GM13976 (cell line): ENCODE results near the gene VPS16.
A peak's percentile ranks its signal among the peaks of the same experiment; 100 is the strongest.

Experiments
- DNase-seq: peaks from one replicate; pipeline ENCODE4 v3.0.0; 2012; ENCODE audit warnings: low spot score
- in situ Hi-C: fragments of 300-500 bp; cut with MboI; formaldehyde crosslinking; loops from one replicate; pipeline ENCODE4 v1.12.0; 2022; ENCODE audit warnings: low sequenced_read_pairs, mixed read lengths, inconsistent platforms; ENCODE audit not compliant: unreplicated experiment
- TF ChIP-seq, protein P1 (sequence below): IDR thresholded peaks from 2 replicates; pipeline ENCODE4 v1.5.1; 2012; ENCODE audit warnings: borderline replicate concordance, mild to moderate bottlenecking; ENCODE audit not compliant: insufficient read depth; ENCODE audit errors: extremely low read depth, missing control alignments, control extremely low read depth

The VPS16 gene

DNA sequence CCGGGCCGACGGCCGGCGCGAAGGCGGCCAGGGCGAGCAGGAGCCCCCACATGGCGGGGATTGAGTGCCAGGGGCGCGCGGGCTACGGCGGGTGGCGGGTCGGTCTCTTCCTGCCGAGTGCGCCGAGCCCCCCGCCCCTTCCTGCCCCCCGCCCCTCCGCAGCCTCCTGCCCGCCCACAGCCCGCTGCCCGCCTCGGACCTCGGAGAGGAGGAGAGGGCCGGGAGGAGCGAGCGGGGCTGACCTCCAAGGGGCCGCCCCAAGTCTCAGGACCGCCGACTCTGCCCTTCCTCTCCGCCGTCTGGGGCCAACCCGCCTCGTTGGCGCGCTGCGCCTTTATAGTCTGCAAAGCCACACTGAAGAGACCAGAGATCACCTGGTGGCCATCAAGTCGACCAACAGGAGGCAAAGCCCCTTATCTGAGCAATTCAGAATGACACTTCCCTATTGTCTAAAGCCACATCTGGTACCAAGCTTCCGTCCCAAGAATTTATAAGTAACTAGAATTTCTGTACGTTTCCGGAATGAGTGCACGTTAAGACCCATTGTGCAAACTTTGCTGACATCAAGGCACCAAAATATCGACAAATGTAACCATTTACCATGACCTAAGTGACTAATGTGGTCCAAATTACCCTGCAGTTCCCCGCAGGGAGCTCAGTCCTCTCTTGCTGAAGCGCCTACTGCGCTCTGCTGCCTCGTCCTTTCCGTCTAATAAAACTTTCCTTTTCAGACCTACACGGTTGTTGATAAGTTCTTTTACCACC, 39.8 kb upstream of the VPS16 start, which contains the start of gene CPXM1:
Gene CPXM1 (minus strand): TSS at position 107 of the 765 bp plus-strand sequence. CDS start 55 bp downstream, at position 52.
- DNase-seq = peak; percentile 62
- in situ Hi-C loops = no loop called here
- TF ChIP-seq, protein P1, sequence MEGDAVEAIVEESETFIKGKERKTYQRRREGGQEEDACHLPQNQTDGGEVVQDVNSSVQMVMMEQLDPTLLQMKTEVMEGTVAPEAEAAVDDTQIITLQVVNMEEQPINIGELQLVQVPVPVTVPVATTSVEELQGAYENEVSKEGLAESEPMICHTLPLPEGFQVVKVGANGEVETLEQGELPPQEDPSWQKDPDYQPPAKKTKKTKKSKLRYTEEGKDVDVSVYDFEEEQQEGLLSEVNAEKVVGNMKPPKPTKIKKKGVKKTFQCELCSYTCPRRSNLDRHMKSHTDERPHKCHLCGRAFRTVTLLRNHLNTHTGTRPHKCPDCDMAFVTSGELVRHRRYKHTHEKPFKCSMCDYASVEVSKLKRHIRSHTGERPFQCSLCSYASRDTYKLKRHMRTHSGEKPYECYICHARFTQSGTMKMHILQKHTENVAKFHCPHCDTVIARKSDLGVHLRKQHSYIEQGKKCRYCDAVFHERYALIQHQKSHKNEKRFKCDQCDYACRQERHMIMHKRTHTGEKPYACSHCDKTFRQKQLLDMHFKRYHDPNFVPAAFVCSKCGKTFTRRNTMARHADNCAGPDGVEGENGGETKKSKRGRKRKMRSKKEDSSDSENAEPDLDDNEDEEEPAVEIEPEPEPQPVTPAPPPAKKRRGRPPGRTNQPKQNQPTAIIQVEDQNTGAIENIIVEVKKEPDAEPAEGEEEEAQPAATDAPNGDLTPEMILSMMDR = no peak

DNA sequence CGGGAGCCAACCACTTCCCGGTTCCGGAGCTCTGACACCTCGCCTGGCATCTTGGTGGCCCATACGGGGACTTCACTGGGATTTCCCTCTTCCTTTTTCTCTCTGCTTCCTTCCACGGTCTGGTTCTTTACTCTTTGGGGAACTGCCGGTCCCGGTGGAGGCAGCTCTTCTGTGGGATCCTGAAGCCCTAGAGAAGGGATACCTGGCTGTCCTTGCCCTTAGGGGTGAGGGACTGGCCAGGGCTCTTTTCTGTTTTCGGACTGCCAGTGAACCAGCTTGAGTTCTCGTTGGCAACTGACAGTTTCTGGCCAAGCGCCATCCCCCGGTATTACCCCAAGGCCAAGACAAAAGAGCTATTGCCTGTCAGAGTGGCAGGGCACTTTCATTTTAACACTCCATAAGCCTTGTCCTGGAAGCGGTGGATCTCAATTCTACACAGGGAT, 39.2 kb upstream of the VPS16 start:
- DNase-seq = no peak

DNA sequence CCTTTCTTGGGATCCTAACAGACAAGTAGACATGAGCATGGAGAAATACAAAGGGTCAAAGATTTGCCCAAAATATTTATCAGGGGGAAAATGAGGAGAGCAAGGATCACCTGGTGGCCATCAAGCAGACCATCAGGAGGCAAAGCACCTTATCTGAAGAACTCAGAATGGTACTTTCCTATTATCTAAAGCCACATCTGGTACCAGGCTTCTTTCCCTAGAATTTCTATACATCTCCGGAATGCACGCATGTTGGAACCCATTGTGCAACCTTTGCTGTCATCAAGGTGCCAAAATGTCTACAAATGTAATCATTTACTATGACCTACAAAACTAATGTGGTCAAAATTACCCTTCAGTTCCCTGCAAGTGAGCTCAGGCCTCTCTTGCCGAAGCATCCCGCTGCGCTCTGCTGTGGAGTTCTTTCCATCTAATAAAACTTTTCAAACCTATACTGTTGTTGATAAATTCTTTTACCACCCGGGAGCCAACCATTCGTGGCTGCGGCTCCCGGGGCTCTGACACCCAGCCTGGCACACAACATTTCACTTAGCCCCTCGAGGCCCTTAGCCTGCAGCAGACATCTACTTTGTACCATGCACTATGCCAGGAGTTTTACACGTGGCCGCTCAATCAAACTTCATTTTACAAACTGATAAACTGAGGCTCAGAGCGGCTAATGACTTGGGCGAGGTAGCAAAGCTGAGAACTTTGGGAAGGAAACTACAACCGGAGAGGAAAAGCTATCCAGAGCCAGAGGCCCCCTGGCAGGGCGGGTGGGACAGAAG, 36.3 kb upstream of the VPS16 start:
- TF ChIP-seq, protein P1 = no peak
- in situ Hi-C loops = no loop called here
- DNase-seq = no peak

More for the DNA sequence above, 39.2 kb upstream of the VPS16 start:
- in situ Hi-C loops = no loop called here
- TF ChIP-seq, protein P1 = no peak

DNA sequence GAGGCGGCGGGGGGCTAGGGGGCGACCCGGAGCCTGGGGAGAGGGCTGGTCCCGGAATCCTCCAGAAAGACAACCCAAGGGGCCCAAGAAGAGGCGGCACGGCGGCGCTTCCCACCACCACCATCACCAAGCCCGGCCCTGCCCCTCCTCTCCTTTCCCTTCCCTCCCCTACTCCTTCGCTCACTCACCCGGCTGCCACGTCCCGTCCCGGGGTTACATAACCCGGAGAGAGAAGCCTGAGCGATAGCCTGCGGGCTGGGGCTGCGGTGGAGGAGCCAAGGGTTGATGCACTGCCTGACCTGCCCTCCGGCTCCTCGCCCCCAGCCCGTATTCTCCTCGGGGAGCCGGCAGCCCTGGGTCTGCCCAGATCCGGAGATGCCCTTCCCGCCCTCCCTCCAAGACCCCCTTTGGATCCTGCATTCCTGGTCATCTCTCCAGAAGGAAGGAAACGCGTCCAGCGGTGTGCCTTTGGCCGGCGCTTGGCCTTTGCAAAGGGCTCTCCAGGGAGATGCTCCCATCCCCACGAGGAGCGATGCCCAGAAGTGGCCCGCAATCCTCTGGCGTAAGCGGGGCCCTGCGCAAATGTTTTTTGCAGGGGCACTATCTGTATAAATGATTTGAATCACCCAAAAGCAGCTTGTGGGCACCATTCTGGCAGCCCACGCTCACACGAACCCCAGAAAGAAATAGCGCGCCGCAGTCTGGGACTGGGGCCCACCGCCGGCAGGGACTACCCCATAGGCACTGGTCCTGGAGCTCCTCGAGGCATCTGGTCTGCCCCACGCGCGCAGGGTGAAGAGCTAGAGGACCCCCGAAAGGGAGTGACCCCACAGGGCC, 35.5 kb upstream of the VPS16 start:
- peak; percentile 27 for DNase-seq
- in situ Hi-C loops = no loop called here
- TF ChIP-seq, protein P1 = no peak

DNA sequence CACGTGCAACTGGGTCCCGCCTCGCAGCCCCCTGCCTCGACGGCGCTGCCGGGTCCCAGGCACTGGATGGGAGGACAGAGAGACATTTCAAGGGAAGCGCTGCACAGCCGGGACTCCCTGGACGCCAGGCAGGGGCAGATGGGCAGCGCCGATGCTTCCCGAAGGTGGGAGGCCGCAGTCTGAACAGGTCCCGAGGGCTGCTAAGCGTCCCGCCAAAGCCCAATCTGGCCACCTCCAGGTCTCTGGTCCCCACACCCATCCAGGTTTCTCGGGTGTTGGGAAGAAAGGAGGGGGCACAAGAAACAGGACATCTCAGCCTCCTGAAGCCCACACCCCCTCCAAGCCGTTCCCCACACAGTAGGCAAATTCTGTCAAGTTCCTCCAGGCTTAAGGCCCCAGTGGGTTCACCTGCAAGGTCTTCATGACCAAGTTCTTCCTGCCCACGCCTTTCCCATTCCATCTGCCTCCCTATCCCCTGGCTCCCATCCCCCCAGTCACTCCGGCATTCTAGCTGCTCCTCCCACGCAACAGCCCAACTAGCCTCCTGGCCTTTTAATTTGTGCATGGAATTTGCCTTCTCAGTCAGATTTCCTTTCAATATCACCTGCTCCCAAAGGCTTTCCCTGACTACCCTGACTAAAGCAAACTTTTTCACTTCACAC, 34.7 kb upstream of the VPS16 start:
- TF ChIP-seq, protein P1 = no peak
- in situ Hi-C loops = no loop called here
- DNase-seq = peak; percentile 12

DNA sequence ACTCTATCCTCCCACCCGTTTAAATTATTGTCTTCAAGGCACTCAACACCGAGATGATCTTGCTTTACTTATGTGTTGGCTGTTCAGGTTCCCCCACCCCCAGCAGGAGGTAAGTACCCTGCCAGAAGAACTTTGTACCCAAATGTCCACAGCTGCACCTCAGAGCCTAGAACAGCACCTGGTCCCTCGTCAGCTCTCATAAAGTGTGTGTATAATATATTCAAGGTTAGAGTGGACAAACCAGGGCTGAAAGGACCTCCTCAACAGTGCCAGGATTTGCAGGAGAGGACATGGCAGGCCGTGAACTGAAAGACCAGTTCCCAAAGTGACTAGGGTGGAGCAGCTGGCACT, 34.2 kb upstream of the VPS16 start:
- TF ChIP-seq, protein P1 = no peak
- in situ Hi-C loops = no loop called here
- peak; percentile 15 for DNase-seq
